ENCODE measurements around the gene ADAP2.

GRCh38 chr17:30958187-30958586, 36.4 kb downstream of the ADAP2 start:
- TF ChIP-seq CTCF (IDR thresholded peaks at IDR 0.05), result no peak
- TF ChIP-seq POLR2A (IDR thresholded peaks at IDR 0.05), result no peak
